ENCODE data around the gene PRKG2.

- no peak for TF ChIP-seq CTCF (IDR thresholded peaks at IDR 0.05 in 2 of 3, conservative IDR thresholded peaks at IDR 0.05 in 1 of 3; ENCODE audit: control insufficient read depth in 2 of 3, extremely low read depth in 1 of 3, insufficient read depth in 1 of 3, low read depth in 3 of 3, low read length in 3 of 3)
- TF ChIP-seq BCL11A (IDR thresholded peaks at IDR 0.05; ENCODE audit: low read depth, low read length): no peak
- TF ChIP-seq RFX5 (IDR thresholded peaks at IDR 0.05; ENCODE audit: low read depth, low read length): no peak
- no peak for TF ChIP-seq REST (IDR thresholded peaks at IDR 0.05; ENCODE audit: low read depth, low read length)
- no peak for TF ChIP-seq POLR2AphosphoS5 (IDR thresholded peaks at IDR 0.05; ENCODE audit: low read length)
These were observed 710 bp downstream of the PRKG2 start for GRCh38 chr4:81214144-81214880.
